Psoas muscle (tissue), 8 donors: ENCODE measurements around the gene TTLL10. TPM values are rescaled to one million over a fixed set of nuclear protein-coding genes. Genes with fewer than 3 reads are reported as not detected.

Source experiments
- ATAC-seq, 4 donors: fragments of 200-7000 bp; cut with Tn5 transposase; one replicate each; pipeline ENCODE4 v1.9.1; 2020; ENCODE audit warnings: moderate library complexity in 3 of 4, mild to moderate bottlenecking in 2 of 4
- DNase-seq, 2 donors: peaks; one replicate each; pipeline ENCODE4 v3.0.0-alpha.2; 2020
- H3K27ac ChIP-seq: fragments of 200-600 bp; one replicate; pipeline ENCODE4 v1.8.0; 2022
- H3K27me3 ChIP-seq, 3 donors: fragments of 200-600 bp in 1 of 3; one replicate each; pipeline versions ENCODE4 v1.6.1 to v1.8.0; 2013 to 2022; ENCODE audit warnings: low read length in 2 of 3, mild to moderate bottlenecking in 2 of 3, moderate library complexity in 1 of 3; ENCODE audit not compliant: insufficient read depth in 3 of 3
- H3K36me3 ChIP-seq, 2 donors: fragments of 200-600 bp in 1 of 2; one replicate each; pipeline versions ENCODE4 v1.6.1 to v1.8.0; 2013 to 2022; ENCODE audit warnings: low read depth in 1 of 2, mild to moderate bottlenecking in 1 of 2, moderate library complexity in 1 of 2; ENCODE audit not compliant: insufficient read depth in 1 of 2
- H3K4me1 ChIP-seq: fragments of 200-600 bp; one replicate; pipeline ENCODE4 v1.8.0; 2022
- H3K4me3 ChIP-seq: fragments of 200-600 bp; one replicate; pipeline ENCODE4 v1.8.0; 2022; ENCODE audit warnings: mild to moderate bottlenecking
- H3K9me3 ChIP-seq: fragments of 200-600 bp; one replicate; pipeline ENCODE4 v1.8.0; 2022
- CTCF ChIP-seq: fragments of 200-600 bp; IDR thresholded peaks from one replicate; pipeline ENCODE4 v1.8.0; 2022; ENCODE audit warnings: antibody characterized with exemption
- WGBS, 3 donors: extraction: QIAGEN DNeasy Blood & Tissue Kit; methylation state at CpG; one replicate each; pipeline versions ENCODE4 v1.1.6 to v1.1.7; 2013; 5-methylcytosine and 5-hydroxymethylcytosine counted together
- intact Hi-C, 2 donors: fragments of 100-400 bp; cut with DNase I; formaldehyde crosslinking; loops; one replicate each; pipeline versions ENCODE4 v1.11.0 to v1.14.2; 2022
- polyA plus RNA-seq, 3 donors: library from polyadenylated mRNA; stranded (reverse); fragments of 200-250 nt; gene quantifications; one replicate each; pipeline ENCODE4 v1.2.3, GENCODE V29; 2013
- total RNA-seq, 4 donors: library from RNA; stranded (reverse); fragmentation: NEBNext Ultra II Directional in 2 of 4; extraction: Animal tissue kit (Norgen Biotek cat#: 25700) in 2 of 4; gene quantifications; one replicate each; pipeline versions ENCODE4 v1.2.1 to v1.2.4, GENCODE V29; 2021 to 2023
- donor health status: healthy with polysubstance abuse.
- donor health status: DM: no; HTN: no; CAD: no; lungs with moderate emphysema.
- donor health status: Bipolar disorder and iron deficiency.
- donor health status: healthy.
- donor health status: DM: yes; HTN: yes; CAD: no.
- donor health status: DM: no; HTN: no; CAD: no.
- donor health status: DM: no; HTN: no; CAD: no.
- donor health status: DM: yes; HTN: yes; CAD: no.

Gene TTLL10
- total and polyA plus RNA-seq, 7 donors, result 0.03 to 0.27 (median 0.10) TPM; not detected in 3

GRCh38 chr1:1179983-1180861 lies 6.5 kb downstream of the TTLL10 start:
- Histone ChIP-seq H3K27ac (no peak overlapping the region), H3K9me3 (no peaks in the 10 kb centered on the region), H3K4me1 (no peaks in the 10 kb centered on the region), H3K36me3 (no peaks in the 10 kb centered on the region), H3K27me3 (peaks cover 0 to 56% (median 8%) of the 10 kb centered on the region in 3 donors), H3K4me3 (no peak overlapping the region)
- no peak for TF ChIP-seq CTCF
- DNase-seq, result peak in 1 of 2 donors; percentile 11
- WGBS, 3 donors, result 72 to 82% (median 73%) methylated on average over 43 to 51 of the region's 51 CpGs
- ATAC-seq, result no peak
- intact Hi-C loops, result no loop called here

GRCh38 chr1:1181129-1181937 lies 7.7 kb downstream of the TTLL10 start:
- no peak overlapping the region for H3K4me3 ChIP-seq
- peaks cover 0 to 48% (median 8%) of the 10 kb centered on the region in 3 donors for H3K27me3 ChIP-seq
- ATAC-seq (no peak), DNase-seq (peak in 1 of 2 donors; percentile 8)
- no peaks in the 10 kb centered on the region for H3K9me3 ChIP-seq
- intact Hi-C loops, result no loop called here
- no peak overlapping the region for H3K27ac ChIP-seq
- no peaks in the 10 kb centered on the region for H3K36me3 ChIP-seq
- no peaks in the 10 kb centered on the region for H3K4me1 ChIP-seq
- TF ChIP-seq CTCF, result no peak
- 66 to 75% (median 68%) methylated on average over 26 of the region's 26 CpGs for WGBS, 3 donors

GRCh38 chr1:1181938-1182410 lies 8.3 kb downstream of the TTLL10 start:
- H3K4me1 ChIP-seq, result no peaks in the 10 kb centered on the region
- H3K27ac ChIP-seq, result no peak overlapping the region
- no peak for TF ChIP-seq CTCF
- H3K36me3 ChIP-seq, result no peaks in the 10 kb centered on the region
- 41 to 62% (median 61%) methylated on average over 21 of the region's 21 CpGs for WGBS, 3 donors
- ATAC-seq (no peak), DNase-seq (peak; percentile 10 to 53)
- no peaks in the 10 kb centered on the region for H3K9me3 ChIP-seq
- H3K4me3 ChIP-seq, result no peak overlapping the region
- H3K27me3 ChIP-seq, result peaks cover 0 to 42% (median 8%) of the 10 kb centered on the region in 3 donors
- intact Hi-C loops, result no loop called here

GRCh38 chr1:1182491-1183220 lies 9.0 kb downstream of the TTLL10 start:
- DNase-seq (peak in 1 of 2 donors; percentile 17), ATAC-seq (peak in 3 of 4 donors; percentile 12 to 45 (median 21))
- Histone ChIP-seq H3K4me3 (no peak overlapping the region), H3K27me3 (peaks cover 0 to 37% (median 7%) of the 10 kb centered on the region in 3 donors), H3K36me3 (no peaks in the 10 kb centered on the region), H3K9me3 (no peaks in the 10 kb centered on the region), H3K27ac (no peak overlapping the region), H3K4me1 (no peaks in the 10 kb centered on the region)
- no peak for TF ChIP-seq CTCF
- intact Hi-C loops, result no loop called here
- 64 to 76% (median 65%) methylated on average over 33 to 39 of the region's 39 CpGs for WGBS, 3 donors
